Activated CD8-positive, alpha-beta memory T cell treated with anti-CD3 and anti-CD28 coated beads, Interleukin-2, amount 50 U/mL, for 48 hours (primary cell): Measurements from ENCODE around the gene PPP2R2D.

Source experiments
- DNase-seq: peaks from one replicate; pipeline ENCODE4 v3.0.0-alpha.2; 2020

PPP2R2D gene

DNA sequence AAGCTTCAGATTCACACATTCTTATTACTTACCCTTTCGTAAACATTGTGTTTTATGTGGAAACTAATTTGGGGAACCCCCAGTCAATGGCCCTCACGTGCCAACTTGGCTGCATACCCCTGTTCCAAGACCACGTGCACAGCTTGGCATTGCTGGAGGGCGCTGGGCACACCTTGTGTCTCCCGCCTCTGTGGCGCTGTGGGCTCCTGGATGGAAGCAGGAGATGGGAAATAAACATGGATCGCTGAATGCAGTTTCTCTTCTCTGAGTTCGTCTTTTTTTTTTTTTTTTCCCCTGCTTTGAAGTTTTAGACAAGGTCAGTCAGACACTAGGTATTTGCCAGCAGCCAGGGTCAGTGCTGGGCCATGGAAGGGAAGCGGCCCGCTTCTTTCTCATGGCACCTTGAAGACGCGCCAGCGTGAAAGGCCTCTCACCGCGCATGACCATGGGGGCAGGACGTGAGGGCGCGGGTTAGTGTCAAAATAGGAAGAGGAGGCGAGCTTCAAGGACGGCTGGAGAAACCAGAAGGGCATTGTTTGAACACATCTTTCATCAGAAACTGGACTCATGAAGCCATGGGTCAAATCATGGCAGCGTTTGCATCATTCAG, 53.7 kb downstream of the PPP2R2D start:
- DNase-seq: no peak

- no peak for DNase-seq
Observed at GRCh38 chr10:131955591-131956340, 55.0 kb downstream of the PPP2R2D start.

- no peak for DNase-seq
Observed at GRCh38 chr10:131959841-131960240, 59.0 kb downstream of the PPP2R2D start.

GRCh38 chr10:131960631-131961046, 59.8 kb downstream of the PPP2R2D start:
- no peak for DNase-seq

- DNase-seq: no peak
Observed at GRCh38 chr10:131961047-131961776, 60.4 kb downstream of the PPP2R2D start.

- no peak for DNase-seq
Observed at GRCh38 chr10:131961777-131962662, 61.2 kb downstream of the PPP2R2D start.

GRCh38 chr10:131963350-131963749, 62.5 kb downstream of the PPP2R2D start:
- DNase-seq: no peak

GRCh38 chr10:131963811-131964210, 63.0 kb downstream of the PPP2R2D start:
- DNase-seq: no peak

DNA sequence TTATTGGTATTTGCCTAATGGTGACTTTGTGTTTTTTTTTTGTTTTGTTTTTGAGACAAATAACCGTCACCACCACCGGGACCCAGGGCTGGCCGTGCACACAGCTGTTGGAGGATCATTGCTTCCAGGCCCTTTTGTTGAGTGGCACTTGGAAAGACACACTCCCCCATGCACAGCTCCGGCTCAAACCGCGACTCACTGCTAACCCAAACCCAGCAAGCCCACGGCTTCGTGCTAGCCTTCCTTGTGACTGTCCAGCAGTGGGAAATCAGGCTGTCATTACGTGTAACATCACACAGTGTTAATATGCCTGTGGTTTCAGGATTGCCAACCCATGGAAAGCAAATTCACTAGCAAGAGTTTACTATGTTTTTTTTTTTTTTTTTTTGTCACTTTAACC, 63.5 kb downstream of the PPP2R2D start:
- DNase-seq: no peak

DNA sequence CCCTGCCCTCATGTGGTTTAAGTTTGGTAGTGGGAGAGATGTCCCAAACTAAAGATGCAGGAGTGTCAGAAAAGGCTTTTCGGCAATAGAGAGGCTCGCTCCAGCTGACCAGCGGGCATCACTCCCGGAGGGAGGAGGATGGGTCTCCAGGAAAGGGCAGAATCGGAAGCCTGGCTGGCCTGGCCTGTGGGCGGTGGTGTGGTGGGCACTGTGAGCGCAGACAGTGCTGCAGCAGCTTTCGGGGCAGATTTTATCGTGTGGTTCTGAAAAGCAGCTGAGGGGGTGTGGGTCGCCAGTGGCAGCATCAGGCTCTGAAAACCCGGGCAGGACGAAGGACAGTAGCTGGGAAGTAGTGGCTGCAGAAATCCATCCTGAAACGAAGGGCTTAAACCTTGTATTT, 68.1 kb downstream of the PPP2R2D start:
- no peak for DNase-seq

DNA sequence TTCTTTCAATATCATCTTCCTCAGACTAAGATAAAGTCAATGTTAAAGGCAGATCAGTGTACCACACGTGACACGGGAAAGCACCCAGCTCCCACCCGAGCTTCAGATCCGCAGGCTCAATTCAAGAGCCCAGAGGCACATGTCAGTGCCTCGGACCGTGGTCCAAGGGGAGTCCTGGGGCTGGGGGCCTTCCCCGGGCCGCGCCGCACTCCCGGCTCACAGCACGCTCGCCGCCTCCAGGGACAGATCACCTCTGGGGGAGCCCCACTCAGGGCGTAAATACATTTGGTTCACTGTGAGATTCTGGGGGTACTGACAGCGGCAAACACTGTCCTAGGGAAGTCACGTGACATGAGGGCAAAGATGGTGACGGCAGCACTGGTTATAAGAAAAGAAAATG, 70.1 kb downstream of the PPP2R2D start:
- DNase-seq: no peak

GRCh38 chr10:131971591-131971990, 70.8 kb downstream of the PPP2R2D start:
- DNase-seq: no peak

GRCh38 chr10:131972474-131973071, 71.8 kb downstream of the PPP2R2D start:
- no peak for DNase-seq

GRCh38 chr10:131973160-131973951, 72.5 kb downstream of the PPP2R2D start:
- peak; percentile 63 for DNase-seq

- DNase-seq: no peak
Observed at GRCh38 chr10:131974034-131974817, 73.4 kb downstream of the PPP2R2D start.

GRCh38 chr10:131975003-131975402, 74.2 kb downstream of the PPP2R2D start:
- DNase-seq: no peak

DNA sequence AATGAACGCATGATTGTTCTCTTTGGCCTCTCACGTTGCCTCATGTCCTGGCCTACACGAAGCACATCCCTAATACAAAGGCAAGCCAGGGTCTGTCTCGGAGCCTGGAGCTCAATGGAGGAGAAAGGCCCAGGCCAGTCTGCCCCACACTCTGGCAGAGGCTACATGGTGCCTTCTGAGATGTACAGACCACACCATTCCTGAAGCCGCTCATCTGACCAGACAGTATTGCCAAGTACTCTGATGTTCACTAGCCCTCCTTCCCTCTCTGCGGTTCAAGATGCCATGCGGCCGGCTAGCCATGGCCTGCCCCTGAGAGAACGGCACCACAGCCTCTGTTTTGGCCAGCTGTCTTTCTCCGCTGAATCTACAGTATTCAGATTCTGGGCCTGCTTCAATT, 75.0 kb downstream of the PPP2R2D start:
- DNase-seq: no peak

- DNase-seq: no peak
Observed at GRCh38 chr10:131977323-131978096, 76.7 kb downstream of the PPP2R2D start.

DNA sequence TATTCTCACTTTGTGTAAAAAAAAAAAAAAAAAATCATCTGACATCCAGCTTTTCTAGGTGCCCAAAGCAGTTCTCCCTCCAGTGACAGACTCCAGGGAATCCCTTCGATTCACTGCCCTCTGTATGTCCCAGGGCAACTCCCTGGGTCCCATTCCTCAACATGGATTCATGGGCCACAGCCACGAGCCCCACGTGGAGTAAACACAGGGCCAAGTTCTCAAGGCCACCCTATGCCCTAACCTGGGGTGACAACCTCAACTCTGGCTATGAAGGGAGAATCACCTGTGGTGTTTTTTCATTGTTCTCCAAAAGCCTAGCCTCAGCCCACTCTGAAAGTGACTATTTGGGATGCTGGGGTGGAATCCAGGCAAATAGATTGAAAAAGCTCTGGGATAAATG, 77.6 kb downstream of the PPP2R2D start:
- no peak for DNase-seq

DNA sequence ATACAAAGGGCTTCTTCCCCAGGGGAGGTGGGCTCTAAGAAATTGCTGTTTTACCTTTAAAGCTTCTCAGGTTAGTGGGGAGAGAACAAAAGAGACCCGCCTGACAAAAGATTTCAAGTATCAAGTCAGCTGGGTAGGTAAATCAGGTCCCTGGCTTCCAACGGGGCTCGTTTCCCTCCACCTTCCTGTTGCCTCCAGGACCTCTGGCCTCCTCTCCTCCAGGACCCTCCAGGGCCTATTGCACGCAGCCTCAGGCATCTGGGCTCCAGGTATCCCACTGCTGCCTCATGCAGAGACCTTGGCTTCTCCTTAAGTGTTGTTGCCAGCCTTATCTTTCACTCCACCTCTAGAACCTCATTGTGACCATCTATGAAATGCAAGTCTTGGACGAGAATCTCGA, 78.0 kb downstream of the PPP2R2D start:
- DNase-seq: no peak
